Smooth muscle cell (in vitro differentiated cells): ENCODE measurements around the gene USP17L13. TPM values are rescaled to one million over a fixed set of nuclear protein-coding genes. Genes with fewer than 3 reads are reported as not detected.
"Not testable (repeated sequence)": the region's sequence is repeated elsewhere in the genome, so short reads cannot be mapped to it uniquely, and the experiment has no call there.

ENCODE experiments used
- DNase-seq: peaks from one replicate; lab custom pipeline; 2025; ENCODE audit not compliant: unreplicated experiment; lab: John Stamatoyannopoulos, UW
- H2AFZ ChIP-seq: fragments of 200-600 bp; sonication (generic); 2 replicates; pipeline ENCODE4 v1.6.0; 2016; ENCODE audit warnings: antibody characterized with exemption, low read depth, mild to moderate bottlenecking
- H3F3A ChIP-seq: fragments of 200-600 bp; sonication (generic); 2 replicates; pipeline ENCODE4 v1.6.0; 2017; ENCODE audit warnings: antibody characterized with exemption, low read depth
- H3K27ac ChIP-seq: fragments of 200-600 bp; sonication (generic); 2 replicates; pipeline ENCODE4 v1.5.1; 2016; ENCODE audit warnings: low read depth, mild to moderate bottlenecking
- H3K27me3 ChIP-seq: fragments of 200-600 bp; sonication (generic); 2 replicates; pipeline ENCODE4 v1.6.1; 2016; ENCODE audit warnings: low read depth, mild to moderate bottlenecking
- H3K36me3 ChIP-seq: fragments of 200-600 bp; sonication (generic); 2 replicates; pipeline ENCODE4 v1.5.1; 2016; ENCODE audit warnings: low read depth
- H3K4me1 ChIP-seq: fragments of 200-600 bp; sonication (generic); 2 replicates; pipeline ENCODE4 v1.5.1; 2016; ENCODE audit warnings: low read depth
- H3K4me2 ChIP-seq: fragments of 200-600 bp; sonication (generic); 2 replicates; pipeline ENCODE4 v1.6.0; 2016; ENCODE audit warnings: mild to moderate bottlenecking
- H3K4me3 ChIP-seq: fragments of 200-600 bp; sonication (generic); 2 replicates; pipeline ENCODE4 v1.5.1; 2016; ENCODE audit warnings: mild to moderate bottlenecking
- H3K79me2 ChIP-seq: fragments of 200-600 bp; sonication (generic); 2 replicates; pipeline ENCODE4 v1.6.0; 2016; ENCODE audit warnings: low read depth, mild to moderate bottlenecking
- H3K9ac ChIP-seq: fragments of 200-600 bp; sonication (generic); 2 replicates; pipeline ENCODE4 v1.6.0; 2016; ENCODE audit warnings: low read depth
- H3K9me3 ChIP-seq: fragments of 200-600 bp; sonication (generic); replicated peaks from 2 replicates; pipeline ENCODE4 v1.5.1; 2016; ENCODE audit warnings: low read depth
- H4K20me1 ChIP-seq: fragments of 200-600 bp; sonication (generic); 2 replicates; pipeline ENCODE4 v1.6.0; 2016; ENCODE audit warnings: low read depth
- WGBS: methylation state at CpG from one replicate; pipeline ENCODE4 v1.1.7; 2016; ENCODE audit warnings: low lambda C conversion rate; 5-methylcytosine and 5-hydroxymethylcytosine counted together
- polyA plus RNA-seq: library from polyadenylated mRNA; unstranded; fragments of >200 nt; fragmentation: Nextera tagmentation; extraction: Ambion mirVana; gene quantifications from 2 replicates; pipeline ENCODE4 v1.2.1, GENCODE V29; 2016
- total RNA-seq: library from RNA; depleted of rRNA; stranded (reverse); fragments of >200 nt; gene quantifications from 2 replicates; pipeline ENCODE4 v1.2.3, GENCODE V29; 2014

Gene USP17L13
- total and polyA plus RNA-seq, 2 experiments from 2014 or later: not detected

DNA sequence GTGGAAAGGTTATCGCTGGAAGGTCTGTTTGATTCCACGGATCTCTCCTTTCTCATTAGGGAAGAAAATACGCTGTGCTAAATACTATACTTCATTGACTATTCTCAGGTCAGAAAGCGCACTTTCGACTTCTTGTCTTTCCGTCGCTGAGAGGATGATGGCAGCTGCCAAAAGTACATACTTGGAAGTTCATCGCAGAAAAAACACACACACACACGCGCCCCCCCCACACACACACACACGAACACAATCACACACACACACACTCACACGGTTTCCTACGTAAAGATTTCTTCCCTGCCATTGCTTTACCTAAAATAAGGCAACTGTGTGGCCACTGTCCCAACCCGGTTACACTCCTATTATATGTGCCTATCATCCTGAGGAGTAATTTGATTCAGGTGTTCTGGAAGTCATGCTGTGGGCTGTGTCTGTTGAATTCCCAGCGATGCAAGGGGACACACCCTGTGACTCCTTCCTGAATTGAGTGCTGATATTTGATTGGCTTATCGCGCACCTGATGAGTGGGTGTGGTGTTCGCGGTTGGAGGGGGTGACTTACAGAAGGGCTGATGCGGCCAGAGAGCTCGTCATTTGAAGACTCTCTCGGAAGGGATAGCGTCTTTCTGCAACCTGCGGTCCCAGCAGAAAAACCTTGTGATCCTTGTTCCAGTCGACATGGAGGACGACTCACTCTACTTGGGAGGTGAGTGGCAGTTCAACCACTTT is 23.4 kb downstream of the USP17L13 start, which contains the start of gene USP17L18:
Gene USP17L18 (plus strand): TSS at position 678 of the 728 bp plus-strand sequence. CDS start 0 bp downstream, at position 678.
- H3K36me3 ChIP-seq, H2AFZ ChIP-seq, H3K4me2 ChIP-seq, H3K9me3 ChIP-seq, H3K27me3 ChIP-seq, DNase-seq, H3F3A ChIP-seq, H3K4me1 ChIP-seq, H3K79me2 ChIP-seq, H4K20me1 ChIP-seq, H3K27ac ChIP-seq, H3K4me3 ChIP-seq, H3K9ac ChIP-seq: not testable (repeated sequence)
- WGBS: 83% methylated on average over 19 of the region's 26 CpGs

DNA sequence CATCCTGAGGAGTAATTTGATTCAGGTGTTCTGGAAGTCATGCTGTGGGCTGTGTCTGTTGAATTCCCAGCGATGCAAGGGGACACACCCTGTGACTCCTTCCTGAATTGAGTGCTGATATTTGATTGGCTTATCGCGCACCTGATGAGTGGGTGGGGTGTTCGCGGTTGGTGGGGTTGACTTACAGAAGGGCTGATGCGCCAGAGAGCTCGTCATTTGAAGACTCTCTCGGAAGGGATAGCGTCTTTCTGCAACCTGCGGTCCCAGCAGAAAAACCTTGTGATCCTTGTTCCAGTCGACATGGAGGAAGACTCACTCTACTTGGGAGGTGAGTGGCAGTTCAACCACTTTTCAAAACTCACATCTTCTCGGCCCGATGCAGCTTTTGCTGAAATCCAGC is 28.4 kb downstream of the USP17L13 start, which contains the start of gene USP17L19:
Gene USP17L19 (plus strand): TSS at position 301 of the 400 bp plus-strand sequence. CDS start 0 bp downstream, at position 301.
- not testable (repeated sequence) for H3K36me3 ChIP-seq, H4K20me1 ChIP-seq, H3K4me3 ChIP-seq, DNase-seq, H3K9me3 ChIP-seq, H3K79me2 ChIP-seq, H3K4me1 ChIP-seq, H3K27me3 ChIP-seq, H3F3A ChIP-seq, H2AFZ ChIP-seq, H3K4me2 ChIP-seq, H3K27ac ChIP-seq, H3K9ac ChIP-seq
- no CpG with 5 or more reads among the region's 13 CpGs for WGBS

DNA sequence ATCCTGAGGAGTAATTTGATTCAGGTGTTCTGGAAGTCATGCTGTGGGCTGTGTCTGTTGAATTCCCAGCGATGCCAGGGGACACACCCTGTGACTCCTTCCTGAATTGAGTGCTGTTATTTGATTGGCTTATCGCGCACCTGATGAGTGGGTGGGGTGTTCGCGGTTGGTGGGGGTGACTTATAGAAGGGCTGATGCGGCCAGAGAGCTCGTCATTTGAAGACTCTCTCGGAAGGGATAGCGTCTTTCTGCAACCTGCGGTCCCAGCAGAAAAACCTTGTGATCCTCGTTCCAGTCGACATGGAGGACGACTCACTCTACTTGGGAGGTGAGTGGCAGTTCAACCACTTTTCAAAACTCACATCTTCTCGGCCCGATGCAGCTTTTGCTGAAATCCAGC is 33.1 kb downstream of the USP17L13 start, which contains the start of gene USP17L20:
Gene USP17L20 (plus strand): TSS at position 301 of the 400 bp plus-strand sequence. CDS start 0 bp downstream, at position 301.
- not testable (repeated sequence) for H3K4me3 ChIP-seq, H4K20me1 ChIP-seq, H3K27me3 ChIP-seq, H3K36me3 ChIP-seq, H3K27ac ChIP-seq, DNase-seq, H3K4me1 ChIP-seq, H3K9ac ChIP-seq, H3F3A ChIP-seq, H3K4me2 ChIP-seq, H3K79me2 ChIP-seq, H3K9me3 ChIP-seq, H2AFZ ChIP-seq
- WGBS: no CpG with 5 or more reads among the region's 15 CpGs

DNA sequence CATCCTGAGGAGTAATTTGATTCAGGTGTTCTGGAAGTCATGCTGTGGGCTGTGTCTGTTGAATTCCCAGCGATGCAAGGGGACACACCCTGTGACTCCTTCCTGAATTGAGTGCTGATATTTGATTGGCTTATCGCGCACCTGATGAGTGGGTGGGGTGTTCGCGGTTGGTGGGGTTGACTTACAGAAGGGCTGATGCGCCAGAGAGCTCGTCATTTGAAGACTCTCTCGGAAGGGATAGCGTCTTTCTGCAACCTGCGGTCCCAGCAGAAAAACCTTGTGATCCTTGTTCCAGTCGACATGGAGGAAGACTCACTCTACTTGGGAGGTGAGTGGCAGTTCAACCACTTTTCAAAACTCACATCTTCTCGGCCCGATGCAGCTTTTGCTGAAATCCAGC is 37.9 kb downstream of the USP17L13 start, which contains the start of gene USP17L21:
Gene USP17L21 (plus strand): TSS at position 301 of the 400 bp plus-strand sequence. CDS start 0 bp downstream, at position 301.
- not testable (repeated sequence) for H3K27me3 ChIP-seq, H3K4me3 ChIP-seq, H3F3A ChIP-seq, H3K4me2 ChIP-seq, H3K27ac ChIP-seq, H3K9me3 ChIP-seq, H3K36me3 ChIP-seq, H3K79me2 ChIP-seq, H2AFZ ChIP-seq, H4K20me1 ChIP-seq, H3K4me1 ChIP-seq, H3K9ac ChIP-seq, DNase-seq
- no CpG with 5 or more reads among the region's 13 CpGs for WGBS

DNA sequence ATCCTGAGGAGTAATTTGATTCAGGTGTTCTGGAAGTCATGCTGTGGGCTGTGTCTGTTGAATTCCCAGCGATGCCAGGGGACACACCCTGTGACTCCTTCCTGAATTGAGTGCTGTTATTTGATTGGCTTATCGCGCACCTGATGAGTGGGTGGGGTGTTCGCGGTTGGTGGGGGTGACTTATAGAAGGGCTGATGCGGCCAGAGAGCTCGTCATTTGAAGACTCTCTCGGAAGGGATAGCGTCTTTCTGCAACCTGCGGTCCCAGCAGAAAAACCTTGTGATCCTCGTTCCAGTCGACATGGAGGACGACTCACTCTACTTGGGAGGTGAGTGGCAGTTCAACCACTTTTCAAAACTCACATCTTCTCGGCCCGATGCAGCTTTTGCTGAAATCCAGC is 42.6 kb downstream of the USP17L13 start, which contains the start of gene USP17L22:
Gene USP17L22 (plus strand): TSS at position 301 of the 400 bp plus-strand sequence. CDS start 0 bp downstream, at position 301.
- not testable (repeated sequence) for H3K9ac ChIP-seq, H3K79me2 ChIP-seq, H4K20me1 ChIP-seq, DNase-seq, H2AFZ ChIP-seq, H3F3A ChIP-seq, H3K4me3 ChIP-seq, H3K9me3 ChIP-seq, H3K27me3 ChIP-seq, H3K36me3 ChIP-seq, H3K4me2 ChIP-seq, H3K4me1 ChIP-seq, H3K27ac ChIP-seq
- no CpG with 5 or more reads among the region's 15 CpGs for WGBS

DNA sequence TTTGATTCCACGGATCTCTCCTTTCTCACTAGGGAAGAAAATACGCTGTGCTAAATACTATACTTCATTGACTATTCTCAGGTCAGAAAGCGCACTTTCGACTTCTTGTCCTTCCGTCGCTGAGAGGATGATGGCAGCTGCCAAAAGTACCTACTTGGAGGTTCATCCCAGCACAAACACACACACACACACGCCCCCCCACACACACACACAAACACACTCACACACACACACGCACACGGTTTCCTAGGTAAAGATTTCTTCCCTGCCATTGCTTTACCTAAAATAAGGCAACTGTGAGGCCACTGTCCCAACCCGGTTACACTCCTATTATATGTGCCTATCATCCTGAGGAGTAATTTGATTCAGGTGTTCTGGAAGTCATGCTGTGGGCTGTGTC is 47.0 kb downstream of the USP17L13 start:
- H3F3A ChIP-seq, H3K4me1 ChIP-seq, H3K9me3 ChIP-seq, H3K27me3 ChIP-seq, H3K36me3 ChIP-seq, H2AFZ ChIP-seq, DNase-seq, H3K27ac ChIP-seq, H3K79me2 ChIP-seq, H4K20me1 ChIP-seq, H3K4me3 ChIP-seq, H3K9ac ChIP-seq, H3K4me2 ChIP-seq: not testable (repeated sequence)
- WGBS: 82% methylated on average over 8 of the region's 10 CpGs

Other genes with a start within 250 kb of the USP17L13 start
- gene FAM90A26, start 54.5 kb upstream of the USP17L13 start, total RNA-seq: not detected in 2 replicates
- gene FAM90A26, start 54.5 kb upstream of the USP17L13 start, polyA plus RNA-seq: not detected in 2 replicates
- gene USP17L10, start 14.2 kb upstream of the USP17L13 start, total RNA-seq: not detected in 2 replicates
- not detected in 2 replicates for gene USP17L10, start 14.2 kb upstream of the USP17L13 start, polyA plus RNA-seq
- gene USP17L11, start 9.5 kb upstream of the USP17L13 start, total RNA-seq: not detected in 2 replicates
- not detected in 2 replicates for gene USP17L11, start 9.5 kb upstream of the USP17L13 start, polyA plus RNA-seq
- not detected in 2 replicates for gene USP17L12, start 4.7 kb upstream of the USP17L13 start, total RNA-seq
- gene USP17L12, start 4.7 kb upstream of the USP17L13 start, polyA plus RNA-seq: not detected in 2 replicates
- gene USP17L15, start 9.5 kb downstream of the USP17L13 start, total RNA-seq: not detected in 2 replicates
- not detected in 2 replicates for gene USP17L15, start 9.5 kb downstream of the USP17L13 start, polyA plus RNA-seq
- gene USP17L17, start 19.0 kb downstream of the USP17L13 start, total RNA-seq: not detected in 2 replicates
- gene USP17L17, start 19.0 kb downstream of the USP17L13 start, polyA plus RNA-seq: not detected in 2 replicates
- gene USP17L18, start 23.7 kb downstream of the USP17L13 start, total RNA-seq: not detected in 2 replicates
- gene USP17L18, start 23.7 kb downstream of the USP17L13 start, polyA plus RNA-seq: not detected in 2 replicates
- gene USP17L19, start 28.5 kb downstream of the USP17L13 start, total RNA-seq: not detected in 2 replicates
- gene USP17L19, start 28.5 kb downstream of the USP17L13 start, polyA plus RNA-seq: not detected in 2 replicates
- gene USP17L20, start 33.2 kb downstream of the USP17L13 start, total RNA-seq: not detected in 2 replicates
- gene USP17L20, start 33.2 kb downstream of the USP17L13 start, polyA plus RNA-seq: not detected in 2 replicates
- gene USP17L21, start 38.0 kb downstream of the USP17L13 start, total RNA-seq: not detected in 2 replicates
- gene USP17L21, start 38.0 kb downstream of the USP17L13 start, polyA plus RNA-seq: not detected in 2 replicates
- gene USP17L22, start 42.7 kb downstream of the USP17L13 start, total RNA-seq: not detected in 2 replicates
- gene USP17L22, start 42.7 kb downstream of the USP17L13 start, polyA plus RNA-seq: not detected in 2 replicates
- not detected in 2 replicates for gene USP17L24, start 100.3 kb downstream of the USP17L13 start, total RNA-seq
- not detected in 2 replicates for gene USP17L24, start 100.3 kb downstream of the USP17L13 start, polyA plus RNA-seq
- not detected in 2 replicates for gene USP17L25, start 105.0 kb downstream of the USP17L13 start, total RNA-seq
- not detected in 2 replicates for gene USP17L25, start 105.0 kb downstream of the USP17L13 start, polyA plus RNA-seq
- gene USP17L26, start 109.8 kb downstream of the USP17L13 start, total RNA-seq: not detected in 2 replicates
- not detected in 2 replicates for gene USP17L26, start 109.8 kb downstream of the USP17L13 start, polyA plus RNA-seq
- not detected in 2 replicates for gene USP17L5, start 114.5 kb downstream of the USP17L13 start, total RNA-seq
- gene USP17L5, start 114.5 kb downstream of the USP17L13 start, polyA plus RNA-seq: not detected in 2 replicates
- not detected in 2 replicates for gene USP17L27, start 119.3 kb downstream of the USP17L13 start, total RNA-seq
- gene USP17L27, start 119.3 kb downstream of the USP17L13 start, polyA plus RNA-seq: not detected in 2 replicates
- gene USP17L28, start 124.0 kb downstream of the USP17L13 start, total RNA-seq: not detected in 2 replicates
- not detected in 2 replicates for gene USP17L28, start 124.0 kb downstream of the USP17L13 start, polyA plus RNA-seq
- not detected in 2 replicates for gene USP17L29, start 128.7 kb downstream of the USP17L13 start, total RNA-seq
- not detected in 2 replicates for gene USP17L29, start 128.7 kb downstream of the USP17L13 start, polyA plus RNA-seq
- gene USP17L30, start 138.2 kb downstream of the USP17L13 start, total RNA-seq: not detected in 2 replicates
- gene USP17L30, start 138.2 kb downstream of the USP17L13 start, polyA plus RNA-seq: not detected in 2 replicates
- not detected in 2 replicates for gene DEFB131A, start 219.5 kb downstream of the USP17L13 start, total RNA-seq
- gene DEFB131A, start 219.5 kb downstream of the USP17L13 start, polyA plus RNA-seq: not detected in 2 replicates